Right renal pelvis (tissue), 4 donors: Measurements from ENCODE around the gene FAM20B. TPM values are rescaled to one million over a fixed set of nuclear protein-coding genes. Genes with fewer than 3 reads are reported as not detected.
A peak's percentile ranks its signal among the peaks of the same experiment; 100 is the strongest.

Experiments used
- DNase-seq, 4 donors: peaks; one replicate each; pipeline ENCODE4 v3.0.0-alpha.2; 2013; ENCODE audit warnings: low read depth in 4 of 4, low spot score in 3 of 4, missing footprints in 1 of 4
- polyA plus RNA-seq, 4 donors: library from polyadenylated mRNA; unstranded; fragments of 120-200 nt; gene quantifications; one replicate each; pipeline ENCODE4 v1.2.1, GENCODE V29; 2013; ENCODE audit not compliant: insufficient read length in 4 of 4

Gene FAM20B
- polyA plus RNA-seq, 4 donors, result 41.9 to 47.7 (median 46.8) TPM

DNA sequence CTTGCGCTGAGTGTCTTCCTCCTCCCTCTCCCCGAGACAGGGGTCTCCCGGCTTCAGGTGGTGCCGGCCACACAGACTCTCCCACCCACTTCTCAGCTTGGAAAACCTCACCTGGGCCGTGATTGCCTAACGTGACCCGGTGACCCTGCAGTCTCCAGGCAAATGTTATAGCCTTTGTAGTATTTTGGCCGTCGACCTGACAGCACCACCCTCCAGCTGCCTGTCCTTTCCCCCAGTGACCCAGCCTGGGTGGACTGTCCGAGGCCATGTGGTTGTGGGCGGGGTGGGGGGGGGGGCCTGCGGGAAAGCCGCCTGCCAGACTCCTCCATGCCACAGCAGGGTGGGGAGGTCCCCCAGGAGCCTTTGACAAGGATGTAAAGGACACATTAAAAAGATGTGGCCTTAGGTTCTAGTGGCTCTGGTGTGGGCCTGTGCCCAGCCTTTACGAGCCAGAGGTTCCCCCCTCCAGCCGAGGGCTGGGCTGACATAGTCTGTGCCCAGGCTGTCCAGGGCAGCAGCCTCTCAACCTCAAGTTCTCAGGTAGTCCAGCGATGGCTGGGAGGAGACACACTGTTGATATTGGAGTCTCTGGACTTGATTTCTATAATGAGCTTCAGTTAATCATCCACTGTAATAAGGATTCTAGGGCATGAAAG lies 64.3 kb downstream of the FAM20B start:
- no peak for DNase-seq

- DNase-seq, result no peak
These were observed 64.8 kb downstream of the FAM20B start for GRCh38 chr1:179090522-179090921.

DNA sequence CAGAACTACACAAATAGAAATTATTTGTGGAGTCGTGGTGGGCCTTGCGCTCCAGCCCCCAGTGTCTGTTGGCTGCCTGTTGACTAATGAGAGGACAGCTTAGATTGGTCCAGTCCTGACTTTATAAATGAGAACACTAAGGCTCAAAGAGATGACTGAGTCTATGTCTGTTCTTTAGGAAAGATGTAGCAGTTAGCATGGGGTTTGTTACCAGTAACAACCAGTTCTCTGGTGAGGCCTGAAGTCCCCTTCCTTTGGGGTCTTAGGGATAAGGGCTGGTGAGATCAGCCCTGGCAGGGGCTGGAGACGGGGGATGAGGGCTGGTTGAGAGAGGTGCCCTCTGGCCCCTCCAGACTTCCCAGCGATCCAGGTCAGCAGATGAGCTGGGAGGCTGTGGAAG lies 65.2 kb downstream of the FAM20B start:
- DNase-seq, result no peak

DNA sequence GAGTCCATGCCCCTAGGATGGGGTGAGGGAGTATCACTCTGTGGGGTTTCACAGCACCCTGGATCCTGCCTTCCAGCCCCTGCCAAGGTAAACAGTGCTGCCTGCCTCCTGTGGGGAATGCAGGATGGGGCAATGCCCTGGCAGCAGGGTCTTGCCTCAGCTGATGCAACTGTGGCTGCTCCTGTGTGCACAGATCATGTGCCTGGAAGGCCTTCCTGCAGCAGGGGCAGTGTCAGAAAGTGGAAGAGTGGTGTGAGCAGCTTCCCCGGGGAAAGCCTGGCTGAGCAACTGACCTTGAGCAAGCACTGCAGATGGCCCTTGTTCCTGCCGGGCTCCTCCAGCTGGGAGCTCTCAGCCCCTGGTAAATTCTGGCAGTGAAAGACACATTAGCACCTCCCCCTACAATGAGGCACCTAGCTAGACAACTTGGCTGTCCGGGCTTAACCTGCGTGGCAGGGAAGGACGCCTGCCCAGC lies 66.0 kb downstream of the FAM20B start:
- DNase-seq, result no peak

DNA sequence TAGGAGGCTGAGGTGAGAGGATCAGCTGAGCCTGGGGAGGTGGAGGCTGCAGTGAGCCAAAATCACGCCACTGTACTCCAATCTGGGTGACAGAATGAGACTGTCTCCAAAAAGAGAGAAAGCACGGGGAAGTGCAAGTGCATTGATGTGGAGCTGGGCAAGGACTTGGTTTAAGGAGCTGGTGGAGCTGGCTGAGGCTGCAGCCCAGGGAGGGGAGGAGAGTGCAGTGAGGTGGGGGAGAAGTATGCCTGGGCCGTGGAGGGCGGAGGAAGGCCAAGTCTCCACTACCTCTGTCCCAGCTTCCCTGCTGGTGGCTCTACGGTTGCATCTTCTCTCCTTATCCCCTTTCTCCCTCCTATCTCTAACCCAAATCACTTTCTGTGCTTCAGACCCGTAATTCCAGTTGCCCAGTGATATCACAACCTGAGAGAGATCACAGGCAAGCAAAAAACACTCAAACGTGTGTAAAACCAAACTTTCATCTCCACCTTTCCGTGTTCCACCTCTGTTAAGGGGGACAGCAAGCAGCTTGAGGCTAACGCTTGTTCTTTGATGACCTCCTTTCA lies 67.3 kb downstream of the FAM20B start:
- no peak for DNase-seq

- DNase-seq, result no peak
These were observed 69.1 kb downstream of the FAM20B start for GRCh38 chr1:179094818-179095217.

- no peak for DNase-seq
These were observed 69.7 kb downstream of the FAM20B start for GRCh38 chr1:179095377-179095776.

GRCh38 chr1:179095924-179096323 lies 70.2 kb downstream of the FAM20B start:
- DNase-seq, result no peak

DNA sequence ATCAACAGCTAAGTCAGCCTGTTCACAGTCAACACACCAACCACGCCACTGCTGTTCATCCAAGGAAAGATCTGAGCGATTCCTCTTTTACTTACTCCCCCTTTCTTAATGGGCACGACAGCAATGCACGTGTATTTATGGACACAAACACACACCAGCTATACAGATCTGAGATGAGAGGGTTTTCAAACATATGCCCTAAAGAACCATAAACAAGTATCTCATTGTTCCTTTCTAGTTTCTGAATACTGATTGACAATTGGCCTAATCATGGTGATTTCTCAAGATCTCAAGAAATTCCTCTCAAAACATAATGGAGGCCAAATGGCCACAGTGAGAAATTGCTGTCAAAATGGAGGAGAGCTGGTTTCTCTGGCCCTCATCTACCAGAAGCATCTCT lies 74.2 kb downstream of the FAM20B start:
- no peak for DNase-seq

DNA sequence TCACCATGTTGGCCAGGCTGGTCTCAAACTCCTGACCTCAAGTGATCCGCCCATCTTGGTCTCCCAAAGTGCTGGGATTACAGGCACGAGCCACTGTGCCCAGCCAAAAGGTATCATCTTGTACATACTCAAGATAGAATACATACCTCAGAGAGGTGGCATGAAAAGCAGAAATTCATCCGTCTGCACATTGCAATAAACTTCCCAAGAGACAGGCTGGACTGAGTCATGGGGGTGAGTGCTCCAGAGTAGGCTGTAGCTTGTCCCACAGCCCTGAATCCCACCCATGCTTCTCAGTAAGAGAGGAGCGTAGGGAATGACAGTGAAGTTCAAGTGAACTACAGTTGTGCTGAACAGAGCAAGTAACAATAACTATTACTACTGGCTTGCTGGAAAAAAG lies 75.9 kb downstream of the FAM20B start:
- no peak for DNase-seq

DNA sequence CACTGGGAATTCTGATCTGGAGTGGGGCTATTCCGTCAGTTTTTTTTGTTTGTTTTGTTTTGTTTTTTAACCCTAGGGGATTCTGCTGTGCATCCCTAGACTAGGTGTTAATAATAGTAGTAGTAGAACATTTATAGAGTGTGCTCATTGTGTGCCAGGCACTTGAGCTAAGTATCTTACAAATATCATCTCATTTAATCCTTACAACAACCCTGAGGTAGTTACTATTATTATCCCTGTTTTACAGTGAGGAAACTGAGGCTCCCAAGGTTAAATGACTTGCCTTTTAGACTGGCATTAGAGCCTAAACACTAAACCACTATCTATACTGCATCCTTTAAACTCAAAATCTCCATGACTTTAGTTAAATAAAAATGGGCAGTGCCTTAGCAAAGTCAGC lies 78.3 kb downstream of the FAM20B start:
- DNase-seq, result no peak

GRCh38 chr1:179104611-179105250 lies 79.0 kb downstream of the FAM20B start:
- DNase-seq, result no peak

GRCh38 chr1:179105393-179105792 lies 79.7 kb downstream of the FAM20B start:
- DNase-seq, result no peak

GRCh38 chr1:179107706-179108629 lies 82.3 kb downstream of the FAM20B start:
- DNase-seq, result no peak

GRCh38 chr1:179108644-179109043 lies 83.0 kb downstream of the FAM20B start:
- DNase-seq, result no peak

DNA sequence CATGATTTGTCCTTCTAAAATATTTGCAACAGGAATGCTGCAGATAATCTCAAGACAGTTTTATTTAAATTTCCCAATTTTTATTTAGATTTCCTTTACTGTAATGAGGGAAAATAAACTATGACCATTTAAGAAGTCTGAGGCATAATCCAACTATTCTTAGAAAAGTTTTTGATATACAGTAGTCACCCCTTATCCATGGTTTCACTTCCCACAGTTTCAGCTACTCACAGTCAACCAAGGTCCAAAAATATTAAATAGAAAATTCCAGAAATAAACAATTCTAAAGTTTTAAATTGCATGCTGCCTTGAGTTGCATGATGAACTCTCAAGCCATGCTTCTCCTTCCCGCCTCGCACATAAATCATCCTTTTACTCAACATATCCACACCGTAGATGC lies 89.5 kb downstream of the FAM20B start:
- DNase-seq, result no peak

- no peak for DNase-seq
These were observed 93.8 kb downstream of the FAM20B start for GRCh38 chr1:179119513-179119912.

DNA sequence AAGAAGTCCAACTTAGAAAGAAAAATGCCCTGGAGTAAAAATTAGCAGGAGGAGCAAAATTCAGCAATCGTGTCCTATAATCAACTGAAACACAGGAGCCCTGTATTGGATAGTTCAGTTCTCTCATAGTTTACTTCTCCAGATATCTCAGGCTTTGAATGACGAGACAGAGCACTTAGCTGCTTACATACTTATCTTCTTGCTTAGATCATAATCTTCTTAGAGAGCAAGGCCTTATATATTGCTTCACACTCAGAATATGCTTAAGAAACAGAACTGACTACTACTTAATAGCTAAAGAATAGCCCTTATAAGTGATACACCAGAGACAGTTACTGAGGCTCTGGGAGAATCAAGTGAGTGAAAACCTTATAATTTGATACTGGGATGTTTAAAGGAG lies 95.0 kb downstream of the FAM20B start:
- DNase-seq, result no peak

GRCh38 chr1:179121159-179121938 lies 95.7 kb downstream of the FAM20B start:
- peak; percentile 28 to 43 (median 35) for DNase-seq

GRCh38 chr1:179124873-179125272 lies 99.2 kb downstream of the FAM20B start:
- DNase-seq, result no peak
